Measurements from ENCODE around the gene TBC1D8.

The TBC1D8 gene

DNA sequence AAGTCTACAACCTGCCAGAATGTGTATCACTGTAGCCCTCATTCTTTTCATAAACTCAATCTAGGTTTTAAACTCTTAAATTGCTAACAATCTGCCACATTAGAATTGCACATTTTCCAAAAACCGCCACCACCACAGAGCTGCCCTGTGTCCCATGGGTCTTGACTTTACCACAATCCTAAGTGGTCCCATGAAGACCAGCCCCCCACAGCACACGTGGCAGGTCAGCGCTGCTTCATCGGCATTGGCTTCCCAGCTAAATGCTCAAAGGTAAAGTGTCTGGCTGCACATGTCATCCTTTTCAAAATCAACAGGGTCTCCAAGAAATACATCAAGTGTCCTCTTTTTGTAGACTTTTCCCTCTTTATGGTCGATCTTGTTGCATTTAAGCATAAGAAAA is 2.4 kb downstream of the TBC1D8 start:
- ATAC-seq, result no peak
- no peak for TF ChIP-seq BACH2 (CRISPR knock-in tag; IDR thresholded peaks at IDR 0.05; ENCODE audit: borderline replicate concordance)
- TF ChIP-seq TCF4 (CRISPR knock-in tag; IDR thresholded peaks at IDR 0.05; ENCODE audit: borderline replicate concordance), result no peak
- TF ChIP-seq ZNF565 (CRISPR knock-in tag; conservative IDR thresholded peaks at IDR 0.05; ENCODE audit: low read depth), result no peak
- TF ChIP-seq ESRRG (CRISPR knock-in tag; IDR thresholded peaks at IDR 0.05), result no peak
- TF ChIP-seq CSDC2 (CRISPR knock-in tag; IDR thresholded peaks at IDR 0.05), result no peak
- TF ChIP-seq, protein P1, sequence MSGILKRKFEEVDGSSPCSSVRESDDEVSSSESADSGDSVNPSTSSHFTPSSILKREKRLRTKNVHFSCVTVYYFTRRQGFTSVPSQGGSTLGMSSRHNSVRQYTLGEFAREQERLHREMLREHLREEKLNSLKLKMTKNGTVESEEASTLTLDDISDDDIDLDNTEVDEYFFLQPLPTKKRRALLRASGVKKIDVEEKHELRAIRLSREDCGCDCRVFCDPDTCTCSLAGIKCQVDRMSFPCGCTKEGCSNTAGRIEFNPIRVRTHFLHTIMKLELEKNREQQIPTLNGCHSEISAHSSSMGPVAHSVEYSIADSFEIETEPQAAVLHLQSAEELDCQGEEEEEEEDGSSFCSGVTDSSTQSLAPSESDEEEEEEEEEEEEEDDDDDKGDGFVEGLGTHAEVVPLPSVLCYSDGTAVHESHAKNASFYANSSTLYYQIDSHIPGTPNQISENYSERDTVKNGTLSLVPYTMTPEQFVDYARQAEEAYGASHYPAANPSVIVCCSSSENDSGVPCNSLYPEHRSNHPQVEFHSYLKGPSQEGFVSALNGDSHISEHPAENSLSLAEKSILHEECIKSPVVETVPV (CRISPR knock-in tag; IDR thresholded peaks at IDR 0.05), result no peak
- no peak for TF ChIP-seq SNAI2 (CRISPR knock-in tag; IDR thresholded peaks at IDR 0.05)
- TF ChIP-seq ZC3H10 (CRISPR knock-in tag; IDR thresholded peaks at IDR 0.05), result no peak
- TF ChIP-seq, protein P2, sequence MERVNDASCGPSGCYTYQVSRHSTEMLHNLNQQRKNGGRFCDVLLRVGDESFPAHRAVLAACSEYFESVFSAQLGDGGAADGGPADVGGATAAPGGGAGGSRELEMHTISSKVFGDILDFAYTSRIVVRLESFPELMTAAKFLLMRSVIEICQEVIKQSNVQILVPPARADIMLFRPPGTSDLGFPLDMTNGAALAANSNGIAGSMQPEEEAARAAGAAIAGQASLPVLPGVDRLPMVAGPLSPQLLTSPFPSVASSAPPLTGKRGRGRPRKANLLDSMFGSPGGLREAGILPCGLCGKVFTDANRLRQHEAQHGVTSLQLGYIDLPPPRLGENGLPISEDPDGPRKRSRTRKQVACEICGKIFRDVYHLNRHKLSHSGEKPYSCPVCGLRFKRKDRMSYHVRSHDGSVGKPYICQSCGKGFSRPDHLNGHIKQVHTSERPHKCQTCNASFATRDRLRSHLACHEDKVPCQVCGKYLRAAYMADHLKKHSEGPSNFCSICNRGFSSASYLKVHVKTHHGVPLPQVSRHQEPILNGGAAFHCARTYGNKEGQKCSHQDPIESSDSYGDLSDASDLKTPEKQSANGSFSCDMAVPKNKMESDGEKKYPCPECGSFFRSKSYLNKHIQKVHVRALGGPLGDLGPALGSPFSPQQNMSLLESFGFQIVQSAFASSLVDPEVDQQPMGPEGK (CRISPR knock-in tag; IDR thresholded peaks at IDR 0.05; ENCODE audit: borderline replicate concordance), result no peak
- TF ChIP-seq, protein P3, sequence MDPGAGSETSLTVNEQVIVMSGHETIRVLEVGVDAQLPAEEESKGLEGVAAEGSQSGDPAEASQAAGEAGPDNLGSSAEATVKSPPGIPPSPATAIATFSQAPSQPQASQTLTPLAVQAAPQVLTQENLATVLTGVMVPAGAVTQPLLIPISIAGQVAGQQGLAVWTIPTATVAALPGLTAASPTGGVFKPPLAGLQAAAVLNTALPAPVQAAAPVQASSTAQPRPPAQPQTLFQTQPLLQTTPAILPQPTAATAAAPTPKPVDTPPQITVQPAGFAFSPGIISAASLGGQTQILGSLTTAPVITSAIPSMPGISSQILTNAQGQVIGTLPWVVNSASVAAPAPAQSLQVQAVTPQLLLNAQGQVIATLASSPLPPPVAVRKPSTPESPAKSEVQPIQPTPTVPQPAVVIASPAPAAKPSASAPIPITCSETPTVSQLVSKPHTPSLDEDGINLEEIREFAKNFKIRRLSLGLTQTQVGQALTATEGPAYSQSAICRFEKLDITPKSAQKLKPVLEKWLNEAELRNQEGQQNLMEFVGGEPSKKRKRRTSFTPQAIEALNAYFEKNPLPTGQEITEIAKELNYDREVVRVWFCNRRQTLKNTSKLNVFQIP (CRISPR knock-in tag; IDR thresholded peaks at IDR 0.05; ENCODE audit: borderline replicate concordance, low read depth), result no peak

DNA sequence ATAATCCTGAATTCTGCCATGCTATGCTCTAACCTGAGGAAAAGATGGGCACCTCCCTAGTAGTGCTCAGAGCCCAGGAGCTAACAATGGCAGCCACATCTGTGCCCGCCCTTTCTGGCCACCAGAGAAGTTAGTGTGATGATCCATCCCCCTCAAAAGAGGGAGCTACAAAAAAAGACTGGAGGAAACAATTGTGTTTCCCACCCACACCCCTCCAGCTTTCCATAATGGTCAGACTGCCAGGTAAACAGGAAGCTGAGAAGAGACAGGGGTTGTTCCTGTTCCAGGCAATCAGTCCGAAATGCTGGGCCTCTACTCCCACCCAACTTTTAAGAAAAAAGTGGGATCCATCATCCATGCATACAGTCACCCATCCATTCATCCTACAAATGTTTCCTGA is 3.2 kb downstream of the TBC1D8 start:
- TF ChIP-seq ZFP30 (CRISPR knock-in tag; IDR thresholded peaks at IDR 0.05) (no peak), PPARA (CRISPR knock-in tag; IDR thresholded peaks at IDR 0.05; ENCODE audit: borderline replicate concordance) (no peak), GLIS3 (CRISPR knock-in tag; IDR thresholded peaks at IDR 0.05) (no peak), TOX (CRISPR knock-in tag; IDR thresholded peaks at IDR 0.05; ENCODE audit: borderline replicate concordance) (no peak), CSDC2 (CRISPR knock-in tag; IDR thresholded peaks at IDR 0.05) (no peak), ZNF8 (CRISPR knock-in tag; IDR thresholded peaks at IDR 0.05) (no peak), SNAI2 (CRISPR knock-in tag; IDR thresholded peaks at IDR 0.05) (no peak)
- TF ChIP-seq, protein P4, sequence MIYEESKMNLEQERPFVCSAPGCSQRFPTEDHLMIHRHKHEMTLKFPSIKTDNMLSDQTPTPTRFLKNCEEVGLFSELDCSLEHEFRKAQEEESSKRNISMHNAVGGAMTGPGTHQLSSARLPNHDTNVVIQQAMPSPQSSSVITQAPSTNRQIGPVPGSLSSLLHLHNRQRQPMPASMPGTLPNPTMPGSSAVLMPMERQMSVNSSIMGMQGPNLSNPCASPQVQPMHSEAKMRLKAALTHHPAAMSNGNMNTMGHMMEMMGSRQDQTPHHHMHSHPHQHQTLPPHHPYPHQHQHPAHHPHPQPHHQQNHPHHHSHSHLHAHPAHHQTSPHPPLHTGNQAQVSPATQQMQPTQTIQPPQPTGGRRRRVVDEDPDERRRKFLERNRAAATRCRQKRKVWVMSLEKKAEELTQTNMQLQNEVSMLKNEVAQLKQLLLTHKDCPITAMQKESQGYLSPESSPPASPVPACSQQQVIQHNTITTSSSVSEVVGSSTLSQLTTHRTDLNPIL (CRISPR knock-in tag; IDR thresholded peaks at IDR 0.05; ENCODE audit: low read depth), result no peak
- TF ChIP-seq, protein P3 (CRISPR knock-in tag; IDR thresholded peaks at IDR 0.05; ENCODE audit: borderline replicate concordance, low read depth), result no peak
- ATAC-seq, result no peak

DNA sequence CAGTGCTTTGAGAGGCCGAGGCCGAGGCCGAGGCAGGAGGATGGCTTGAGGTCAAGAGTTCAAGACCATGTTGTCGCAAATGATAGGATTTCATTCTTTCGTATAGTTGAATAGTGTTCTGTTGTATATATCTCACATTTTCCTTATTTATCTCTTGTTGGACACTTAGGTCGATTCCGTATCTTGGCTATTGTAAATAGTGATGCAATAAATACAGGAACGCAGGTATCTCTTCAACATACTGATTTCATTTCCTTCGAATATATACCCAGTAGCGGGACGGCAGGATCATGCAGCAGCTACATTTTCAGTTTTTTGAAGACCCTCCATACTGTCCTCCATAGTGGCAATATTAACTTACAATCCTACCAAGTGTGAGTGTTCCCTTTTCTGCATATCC is 4.1 kb downstream of the TBC1D8 start:
- no peak for TF ChIP-seq ZFP3 (CRISPR knock-in tag; IDR thresholded peaks at IDR 0.05)
- no peak for TF ChIP-seq SNAI2 (CRISPR knock-in tag; IDR thresholded peaks at IDR 0.05)
- TF ChIP-seq CSDC2 (CRISPR knock-in tag; IDR thresholded peaks at IDR 0.05), result no peak
- TF ChIP-seq ARNTL (CRISPR knock-in tag; IDR thresholded peaks at IDR 0.05; ENCODE audit: borderline replicate concordance, low read depth), result no peak

DNA sequence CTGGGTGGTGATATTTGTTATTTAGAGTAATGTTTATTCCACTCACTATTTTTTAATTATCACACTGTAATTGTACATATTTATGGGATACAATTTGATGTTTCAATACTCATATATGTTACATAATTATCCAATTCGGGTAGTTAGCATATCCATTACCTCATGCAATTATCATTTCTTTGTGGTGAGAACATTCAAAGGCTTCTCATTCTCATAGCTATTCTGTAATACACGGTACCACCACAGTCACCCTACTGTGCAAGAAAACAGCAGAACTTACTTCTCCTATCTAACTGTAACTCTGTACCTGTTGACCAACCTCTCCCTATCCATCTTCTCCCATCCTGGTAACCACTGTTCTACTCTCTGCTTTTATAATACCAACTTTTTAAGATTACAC is 4.6 kb downstream of the TBC1D8 start:
- no peak for TF ChIP-seq ZFP3 (CRISPR knock-in tag; IDR thresholded peaks at IDR 0.05)
- no peak for TF ChIP-seq ZNF70 (CRISPR knock-in tag; IDR thresholded peaks at IDR 0.05)
- TF ChIP-seq CSDC2 (CRISPR knock-in tag; IDR thresholded peaks at IDR 0.05), result no peak
- TF ChIP-seq, protein P2 (CRISPR knock-in tag; IDR thresholded peaks at IDR 0.05; ENCODE audit: borderline replicate concordance), result no peak
- TF ChIP-seq SNAI2 (CRISPR knock-in tag; IDR thresholded peaks at IDR 0.05), result no peak
- no peak for TF ChIP-seq OSR1 (CRISPR knock-in tag; IDR thresholded peaks at IDR 0.05)
- no peak for TF ChIP-seq TCF4 (CRISPR knock-in tag; IDR thresholded peaks at IDR 0.05; ENCODE audit: borderline replicate concordance)
- TF ChIP-seq ZNF565 (CRISPR knock-in tag; conservative IDR thresholded peaks at IDR 0.05; ENCODE audit: low read depth), result no peak
- TF ChIP-seq, protein P3 (CRISPR knock-in tag; IDR thresholded peaks at IDR 0.05; ENCODE audit: borderline replicate concordance, low read depth), result no peak
- TF ChIP-seq TOX (CRISPR knock-in tag; IDR thresholded peaks at IDR 0.05; ENCODE audit: borderline replicate concordance), result no peak
- TF ChIP-seq RARB (CRISPR knock-in tag; IDR thresholded peaks at IDR 0.05), result no peak
- ATAC-seq, result no peak

More for the DNA sequence above, 4.1 kb downstream of the TBC1D8 start:
- no peak for ATAC-seq

All from SK-N-SH treated with all-trans-retinoic acid at 6 μM for 48 hours (cell line).